Neural progenitor cell (in vitro differentiated cells): ENCODE measurements around the gene IFNA7. TPM values are rescaled to one million over a fixed set of nuclear protein-coding genes. Genes with fewer than 3 reads are reported as not detected.
"Not testable (repeated sequence)": the region's sequence is repeated elsewhere in the genome, so short reads cannot be mapped to it uniquely, and the experiment has no call there.

Experiments used
- DNase-seq: peaks from one replicate; pipeline ENCODE4 v3.0.0-alpha.2; 2016; ENCODE audit warnings: low spot score
- H2AFZ ChIP-seq: fragments of 200-600 bp; sonication (generic); replicated peaks from 2 replicates; pipeline ENCODE4 v1.6.1; 2016; ENCODE audit warnings: antibody characterized with exemption
- H3F3A ChIP-seq: fragments of 200-600 bp; sonication (generic); 2 replicates; pipeline ENCODE4 v1.6.1; 2016; ENCODE audit warnings: antibody characterized with exemption, low read depth
- H3K27ac ChIP-seq: fragments of 200-600 bp; sonication (generic); 2 replicates; pipeline ENCODE4 v1.5.1; 2016; ENCODE audit warnings: mild to moderate bottlenecking
- H3K27me3 ChIP-seq: fragments of 200-600 bp; sonication (generic); 2 replicates; pipeline ENCODE4 v1.6.1; 2016; ENCODE audit warnings: mild to moderate bottlenecking, moderate library complexity
- H3K36me3 ChIP-seq: fragments of 200-600 bp; sonication (generic); 2 replicates; pipeline ENCODE4 v1.5.1; 2016
- H3K4me1 ChIP-seq: fragments of 200-600 bp; sonication (generic); 2 replicates; pipeline ENCODE4 v1.6.1; 2016; ENCODE audit warnings: mixed run types
- H3K4me2 ChIP-seq: fragments of 200-600 bp; sonication (generic); 2 replicates; pipeline ENCODE4 v1.6.1; 2016
- H3K4me3 ChIP-seq: fragments of 200-600 bp; sonication (generic); 2 replicates; pipeline ENCODE4 v1.5.1; 2016
- H3K79me2 ChIP-seq: fragments of 200-600 bp; sonication (generic); 2 replicates; pipeline ENCODE4 v1.6.1; 2016; ENCODE audit warnings: low read depth
- H3K9ac ChIP-seq: fragments of 200-600 bp; sonication (generic); 2 replicates; pipeline ENCODE4 v1.6.1; 2016
- H3K9me3 ChIP-seq: fragments of 200-600 bp; sonication (generic); 2 replicates; pipeline ENCODE4 v1.5.1; 2016; ENCODE audit warnings: low read depth
- H4K20me1 ChIP-seq: fragments of 200-600 bp; sonication (generic); 2 replicates; pipeline ENCODE4 v1.6.1; 2016; ENCODE audit warnings: low read depth
- H3K27ac Mint-ChIP-seq: 3 replicates; pipeline ENCODE4 v1.8.0; 2021; ENCODE audit warnings: mixed read lengths
- H3K27me3 Mint-ChIP-seq: 2 replicates; pipeline ENCODE4 v1.8.0; 2022; ENCODE audit warnings: low read depth, mild to moderate bottlenecking, inconsistent platforms, moderate library complexity, mixed read lengths; ENCODE audit not compliant: insufficient read depth
- H3K36me3 Mint-ChIP-seq: 3 replicates; pipeline ENCODE4 v1.8.0; 2021; ENCODE audit warnings: mixed read lengths
- H3K4me1 Mint-ChIP-seq: 3 replicates; pipeline ENCODE4 v1.8.0; 2021; ENCODE audit warnings: mixed read lengths
- H3K4me3 Mint-ChIP-seq: 3 replicates; pipeline ENCODE4 v1.8.0; 2021; ENCODE audit warnings: mild to moderate bottlenecking, moderate library complexity, mixed read lengths
- H3K9me3 Mint-ChIP-seq: 3 replicates; pipeline ENCODE4 v1.8.0; 2020; ENCODE audit warnings: mixed read lengths
- CTCF ChIP-seq: fragments of 200-600 bp; sonication (generic); IDR thresholded peaks from 2 replicates; pipeline ENCODE4 v1.5.1; 2017; ENCODE audit warnings: antibody characterized with exemption, mild to moderate bottlenecking
- EZH2 ChIP-seq: fragments of 200-600 bp; sonication (generic); IDR thresholded peaks from 2 replicates; pipeline ENCODE4 v1.6.1; 2017; ENCODE audit warnings: antibody characterized with exemption, mild to moderate bottlenecking, moderate library complexity
- EZH2phosphoT487 ChIP-seq: fragments of 200-600 bp; sonication (generic); IDR thresholded peaks from 2 replicates; pipeline ENCODE4 v1.6.1; 2017; ENCODE audit warnings: antibody characterized with exemption
- total RNA-seq: library from RNA; depleted of rRNA; stranded (reverse); fragments of >200 nt; gene quantifications from 2 replicates; pipeline ENCODE4 v1.2.3, GENCODE V29; 2015; ENCODE audit warnings: low replicate concordance

The IFNA7 gene
- total RNA-seq, 1 donor from 2014 or later: not detected

GRCh38 chr9:21172156-21172555 is 29.8 kb downstream of the IFNA7 start:
- no peaks in the 10 kb centered on the region for H3K9me3 Mint-ChIP-seq
- Histone ChIP-seq H4K20me1 (no peaks in the 10 kb centered on the region), H2AFZ (no peak overlapping the region), H3K27me3 (peaks cover 22% of the 10 kb centered on the region), H3F3A (no peaks in the 10 kb centered on the region), H3K27ac (no peak overlapping the region), H3K36me3 (no peaks in the 10 kb centered on the region), H3K9me3 (no peaks in the 10 kb centered on the region), H3K79me2 (no peaks in the 10 kb centered on the region), H3K9ac (no peak overlapping the region), H3K4me1 (no peaks in the 10 kb centered on the region), H3K4me2 (no peak overlapping the region), H3K4me3 (no peak overlapping the region)
- H3K4me3 Mint-ChIP-seq: no peak overlapping the region
- DNase-seq: no peak
- no peaks in the 10 kb centered on the region for H3K4me1 Mint-ChIP-seq
- no peak overlapping the region for H3K27ac Mint-ChIP-seq
- peaks cover 4% of the 10 kb centered on the region for H3K27me3 Mint-ChIP-seq
- TF ChIP-seq EZH2 (no peak), EZH2phosphoT487 (no peak), CTCF (no peak)
- no peaks in the 10 kb centered on the region for H3K36me3 Mint-ChIP-seq

GRCh38 chr9:21171351-21171750 is 30.7 kb downstream of the IFNA7 start:
- Histone ChIP-seq H3K9me3 (no peaks in the 10 kb centered on the region), H3K79me2 (no peaks in the 10 kb centered on the region), H3K27ac (no peak overlapping the region), H3K4me2 (no peak overlapping the region), H3F3A (no peaks in the 10 kb centered on the region), H3K4me3 (no peak overlapping the region), H3K9ac (no peak overlapping the region), H3K4me1 (no peaks in the 10 kb centered on the region), H3K27me3 (peaks cover 16% of the 10 kb centered on the region), H3K36me3 (no peaks in the 10 kb centered on the region), H4K20me1 (no peaks in the 10 kb centered on the region), H2AFZ (no peak overlapping the region)
- H3K36me3 Mint-ChIP-seq: no peaks in the 10 kb centered on the region
- H3K4me3 Mint-ChIP-seq: no peak overlapping the region
- no peak for TF ChIP-seq EZH2phosphoT487
- TF ChIP-seq EZH2: no peak
- TF ChIP-seq CTCF: no peak
- no peak for DNase-seq
- peaks cover 4% of the 10 kb centered on the region for H3K27me3 Mint-ChIP-seq
- H3K4me1 Mint-ChIP-seq: no peaks in the 10 kb centered on the region
- no peak overlapping the region for H3K27ac Mint-ChIP-seq
- H3K9me3 Mint-ChIP-seq: no peaks in the 10 kb centered on the region

DNA sequence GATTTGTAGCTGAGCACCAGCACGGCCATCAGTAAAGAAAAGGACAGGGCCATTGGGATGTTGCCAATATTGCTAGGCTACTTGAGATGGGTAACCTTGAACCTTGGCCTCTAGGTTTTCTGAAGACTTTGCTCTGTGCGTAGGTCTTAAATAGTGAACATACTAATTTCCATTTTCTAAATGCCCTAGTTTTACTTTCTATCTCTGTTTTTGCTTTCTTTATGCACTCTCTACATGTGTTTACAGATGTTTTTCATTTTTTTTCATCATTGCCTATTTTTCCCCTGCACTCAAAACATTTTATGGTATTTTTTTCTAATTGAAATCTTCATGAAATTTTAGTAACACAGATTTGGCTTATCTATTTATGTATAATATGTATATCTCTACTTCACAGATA is 35.4 kb downstream of the IFNA7 start, which contains the start of gene IFNA21:
IFNA21 (minus strand) TSS at position 101 of the 400 bp plus-strand sequence; CDS start at position 53, 48 bp downstream.
- H4K20me1 ChIP-seq, H3K4me3 ChIP-seq, H3K79me2 ChIP-seq, H3K27me3 ChIP-seq, H3K4me1 ChIP-seq, H2AFZ ChIP-seq, H3K27ac Mint-ChIP-seq, H3K27ac ChIP-seq, H3F3A ChIP-seq, H3K9ac ChIP-seq, H3K4me3 Mint-ChIP-seq, H3K36me3 ChIP-seq, DNase-seq, H3K9me3 ChIP-seq, H3K36me3 Mint-ChIP-seq, H3K4me2 ChIP-seq, H3K9me3 Mint-ChIP-seq, H3K4me1 Mint-ChIP-seq, H3K27me3 Mint-ChIP-seq: not testable (repeated sequence)

DNA sequence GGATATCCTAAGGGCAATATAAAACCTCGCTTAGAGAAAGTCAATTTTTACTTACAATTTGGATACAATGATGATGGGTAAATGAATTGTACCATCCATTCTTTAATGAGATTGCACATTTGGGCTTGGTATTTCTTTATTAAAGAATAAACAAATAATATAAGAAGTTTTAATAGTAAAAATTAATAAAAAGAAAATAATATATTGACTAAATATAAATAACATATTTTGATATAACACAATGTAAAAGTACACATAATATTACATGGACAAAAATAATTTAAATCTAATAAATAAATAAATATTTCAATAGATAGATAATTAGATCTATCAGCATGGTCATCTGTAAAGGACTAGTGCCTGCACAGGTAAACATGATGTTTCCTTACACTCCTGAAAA is 36.5 kb downstream of the IFNA7 start:
- no peaks in the 10 kb centered on the region for H3K36me3 Mint-ChIP-seq
- H3K9me3 Mint-ChIP-seq: peaks cover 3% of the 10 kb centered on the region

More for the DNA sequence above, 36.5 kb downstream of the IFNA7 start:
- H4K20me1 ChIP-seq: no peaks in the 10 kb centered on the region
- no peak overlapping the region for H3K27ac Mint-ChIP-seq
- no peaks in the 10 kb centered on the region for H3K79me2 ChIP-seq
- no peak for TF ChIP-seq EZH2phosphoT487
- no peak for TF ChIP-seq CTCF
- TF ChIP-seq EZH2: no peak
- H3K27me3 Mint-ChIP-seq: peaks cover 2% of the 10 kb centered on the region
- H3K27me3 ChIP-seq: no peaks in the 10 kb centered on the region
- H3F3A ChIP-seq: no peaks in the 10 kb centered on the region
- H3K9me3 ChIP-seq: no peaks in the 10 kb centered on the region
- no peak overlapping the region for H3K9ac ChIP-seq
- no peak overlapping the region for H2AFZ ChIP-seq
- H3K4me3 Mint-ChIP-seq: no peak overlapping the region
- no peak for DNase-seq
- no peak overlapping the region for H3K4me2 ChIP-seq
- H3K27ac ChIP-seq: no peak overlapping the region
- no peak overlapping the region for H3K4me3 ChIP-seq
- no peaks in the 10 kb centered on the region for H3K4me1 ChIP-seq
- H3K36me3 ChIP-seq: no peaks in the 10 kb centered on the region
- H3K4me1 Mint-ChIP-seq: no peaks in the 10 kb centered on the region
